HG02610 (cell line): ENCODE results near the gene COMMD9.

ENCODE experiments used
- ATAC-seq: cut with Tn5 transposase; IDR thresholded peaks from one replicate; pipeline ENCODE4 v1.9.1; 2021; ENCODE audit warnings: mild to moderate bottlenecking, moderate library complexity; ENCODE audit not compliant: unreplicated experiment

COMMD9 gene

GRCh38 chr11:36296884-36297543 is 7.8 kb upstream of the COMMD9 start:
- no peak for ATAC-seq

GRCh38 chr11:36295926-36296325 is 6.7 kb upstream of the COMMD9 start, which contains the start of gene PRR5L:
Gene PRR5L, plus strand, starts transcription at chr11:36296288. Its CDS starts 104,834 bp downstream, at chr11:36401122.
- no peak for ATAC-seq

GRCh38 chr11:36292311-36292722 is 3.1 kb upstream of the COMMD9 start:
- no peak for ATAC-seq

GRCh38 chr11:36288442-36289225 is 590 bp downstream of the COMMD9 start:
- ATAC-seq = no peak

- no peak for ATAC-seq
Observed at GRCh38 chr11:36282926-36283325, 6.3 kb downstream of the COMMD9 start.

GRCh38 chr11:36281850-36282249 is 7.4 kb downstream of the COMMD9 start:
- no peak for ATAC-seq

GRCh38 chr11:36280531-36280930 is 8.7 kb downstream of the COMMD9 start:
- no peak for ATAC-seq

- ATAC-seq = no peak
Observed at GRCh38 chr11:36278531-36279282, 10.5 kb downstream of the COMMD9 start.

- ATAC-seq = no peak
Observed at GRCh38 chr11:36274414-36274813, 14.8 kb downstream of the COMMD9 start.

GRCh38 chr11:36273110-36273509 is 16.1 kb downstream of the COMMD9 start:
- no peak for ATAC-seq

- ATAC-seq = no peak
Observed at GRCh38 chr11:36271794-36272407, 17.3 kb downstream of the COMMD9 start.

- no peak for ATAC-seq
Observed at GRCh38 chr11:36270701-36271100, 18.5 kb downstream of the COMMD9 start.

- ATAC-seq = no peak
Observed at GRCh38 chr11:36268337-36268985, 20.8 kb downstream of the COMMD9 start.

GRCh38 chr11:36266767-36267166 is 22.5 kb downstream of the COMMD9 start:
- ATAC-seq = no peak

- peak; percentile 65 for ATAC-seq
Observed at GRCh38 chr11:36265793-36266628, 23.2 kb downstream of the COMMD9 start.

- no peak for ATAC-seq
Observed at GRCh38 chr11:36264973-36265344, 24.3 kb downstream of the COMMD9 start.

- no peak for ATAC-seq
Observed at GRCh38 chr11:36264011-36264972, 24.9 kb downstream of the COMMD9 start.

- ATAC-seq = no peak
Observed at GRCh38 chr11:36261094-36261493, 28.1 kb downstream of the COMMD9 start.
